HFFc6 (cell line): ENCODE data around the gene CLIC3. TPM values are rescaled to one million over a fixed set of nuclear protein-coding genes. Genes with fewer than 3 reads are reported as not detected.
A peak's percentile ranks its signal among the peaks of the same experiment; 100 is the strongest.

Experiments
- DNase-seq: peaks from one replicate; pipeline ENCODE4 v3.0.0-alpha.2; 2018
- H3K27ac Mint-ChIP-seq: 2 replicates; pipeline ENCODE4 v1.8.0; 2020; ENCODE audit warnings: mild to moderate bottlenecking, mixed read lengths
- H3K27me3 Mint-ChIP-seq: 2 replicates; pipeline ENCODE4 v1.8.0; 2021; ENCODE audit warnings: mild to moderate bottlenecking, moderate library complexity, mixed read lengths; ENCODE audit not compliant: insufficient read depth
- H3K36me3 Mint-ChIP-seq: 2 replicates; pipeline ENCODE4 v1.8.0; 2021; ENCODE audit warnings: low read depth, mixed read lengths
- H3K4me1 Mint-ChIP-seq: 2 replicates; pipeline ENCODE4 v1.8.0; 2020; ENCODE audit warnings: low read depth, mixed read lengths
- H3K4me3 Mint-ChIP-seq: 2 replicates; pipeline ENCODE4 v1.8.0; 2020; ENCODE audit warnings: mild to moderate bottlenecking, moderate library complexity, mixed read lengths
- H3K9me3 Mint-ChIP-seq: 2 replicates; pipeline ENCODE4 v1.8.0; 2020; ENCODE audit warnings: mild to moderate bottlenecking, mixed read lengths
- CTCF ChIP-seq: fragments of 200-600 bp; sonication (generic); IDR thresholded peaks from 2 replicates; pipeline ENCODE4 v1.5.0; 2021; ENCODE audit warnings: antibody characterized with exemption, mild to moderate bottlenecking
- total RNA-seq, 6 experiments: library from RNA; stranded (reverse); fragmentation: NEBNext Ultra II Directional; extraction: Animal tissue kit (Norgen Biotek cat#: 25700); gene quantifications; 2 replicates in 1 of 6; 3 replicates in 5 of 6; pipeline ENCODE4 v1.2.3, GENCODE V29; 2021

CLIC3 gene
- total RNA-seq, 6 experiments from 2014 or later = 2.7 to 14.6 (median 4.0) TPM

GRCh38 chr9:136975644-136976043 lies 20.7 kb downstream of the CLIC3 start:
- H3K36me3 Mint-ChIP-seq = no peaks in the 10 kb centered on the region
- no peaks in the 10 kb centered on the region for H3K4me1 Mint-ChIP-seq
- H3K27me3 Mint-ChIP-seq = peaks cover 6% of the 10 kb centered on the region
- no peak overlapping the region for H3K27ac Mint-ChIP-seq
- no peaks in the 10 kb centered on the region for H3K9me3 Mint-ChIP-seq
- H3K4me3 Mint-ChIP-seq = no peak overlapping the region
- no peak for DNase-seq
- peak; percentile 57 for TF ChIP-seq CTCF

GRCh38 chr9:136974817-136975535 lies 21.4 kb downstream of the CLIC3 start:
- Mint-ChIP-seq H3K27ac (no peak overlapping the region), H3K4me3 (no peak overlapping the region), H3K36me3 (no peaks in the 10 kb centered on the region), H3K4me1 (no peaks in the 10 kb centered on the region), H3K9me3 (no peaks in the 10 kb centered on the region), H3K27me3 (peaks cover 7% of the 10 kb centered on the region)
- no peak for TF ChIP-seq CTCF
- DNase-seq = no peak

GRCh38 chr9:136973618-136974617 lies 22.4 kb downstream of the CLIC3 start:
- H3K27me3 Mint-ChIP-seq = peaks cover 7% of the 10 kb centered on the region
- TF ChIP-seq CTCF = no peak
- no peak overlapping the region for H3K27ac Mint-ChIP-seq
- no peak overlapping the region for H3K4me3 Mint-ChIP-seq
- no peak for DNase-seq
- H3K4me1 Mint-ChIP-seq = no peaks in the 10 kb centered on the region
- H3K36me3 Mint-ChIP-seq = no peaks in the 10 kb centered on the region
- no peaks in the 10 kb centered on the region for H3K9me3 Mint-ChIP-seq

- Mint-ChIP-seq H3K27ac (no peak overlapping the region), H3K4me3 (no peak overlapping the region), H3K9me3 (no peaks in the 10 kb centered on the region), H3K36me3 (no peaks in the 10 kb centered on the region), H3K4me1 (no peaks in the 10 kb centered on the region), H3K27me3 (peaks cover 7% of the 10 kb centered on the region)
- no peak for DNase-seq
- TF ChIP-seq CTCF = no peak
Measured at GRCh38 chr9:136972743-136973142, 23.6 kb downstream of the CLIC3 start.

- Mint-ChIP-seq H3K9me3 (no peaks in the 10 kb centered on the region), H3K27ac (no peak overlapping the region), H3K36me3 (no peaks in the 10 kb centered on the region), H3K4me3 (no peak overlapping the region), H3K27me3 (peaks cover 7% of the 10 kb centered on the region), H3K4me1 (no peaks in the 10 kb centered on the region)
- no peak for TF ChIP-seq CTCF
- DNase-seq = no peak
Measured at GRCh38 chr9:136972335-136972734, 24.0 kb downstream of the CLIC3 start.
